Duodenal mucosa (tissue), 2 donors: ENCODE results near the gene DLG2.
"Not testable (repeated sequence)": the region's sequence is repeated elsewhere in the genome, so short reads cannot be mapped to it uniquely, and the experiment has no call there.

Experiments
- H3K27ac ChIP-seq: one replicate; pipeline ENCODE4 v1.7.0; 2013; ENCODE audit warnings: low read depth, low read length
- H3K27me3 ChIP-seq, 2 donors: one replicate each; pipeline ENCODE4 v1.7.0; 2013; ENCODE audit warnings: low read length in 2 of 2, control low read depth in 1 of 2; ENCODE audit not compliant: insufficient read depth in 2 of 2, control insufficient read depth in 1 of 2
- H3K36me3 ChIP-seq, 2 donors: one replicate each; pipeline ENCODE4 v1.7.0; 2013; ENCODE audit warnings: low read length in 2 of 2, control low read depth in 1 of 2; ENCODE audit not compliant: insufficient read depth in 2 of 2, control insufficient read depth in 1 of 2
- H3K4me1 ChIP-seq, 2 donors: one replicate each; pipeline ENCODE4 v1.7.0; 2013; ENCODE audit warnings: low read length in 2 of 2, control low read depth in 1 of 2; ENCODE audit not compliant: insufficient read depth in 2 of 2, control insufficient read depth in 1 of 2
- H3K4me3 ChIP-seq, 2 donors: one replicate each; pipeline ENCODE4 v1.7.0; 2013; ENCODE audit warnings: low read length in 2 of 2, low read depth in 1 of 2
- H3K9ac ChIP-seq, 2 donors: one replicate each; pipeline ENCODE4 v1.7.0; 2013; ENCODE audit warnings: low read length in 2 of 2, low read depth in 1 of 2
- H3K9me3 ChIP-seq, 2 donors: one replicate each; pipeline ENCODE4 v1.7.0; 2013; ENCODE audit warnings: low read length in 2 of 2, control low read depth in 1 of 2; ENCODE audit not compliant: control insufficient read depth in 1 of 2

The DLG2 gene

DNA sequence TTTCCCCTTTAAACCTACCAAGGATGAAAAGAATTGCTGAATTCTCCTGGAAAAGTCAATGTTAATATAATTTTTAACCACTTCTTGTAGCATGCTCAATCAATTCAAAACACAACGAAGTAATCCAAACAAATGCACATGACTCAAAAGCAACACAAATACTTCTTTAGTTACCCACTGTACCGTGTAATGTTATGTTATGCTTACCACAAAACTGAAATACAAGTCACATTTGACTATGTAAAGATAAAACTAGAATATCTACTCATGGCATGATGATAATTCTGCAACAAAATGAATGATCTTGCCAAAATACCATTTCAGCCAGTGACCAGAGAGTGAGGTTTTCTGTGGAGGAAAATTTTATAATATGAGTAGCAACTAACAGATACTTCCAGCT lies 587.0 kb downstream of the DLG2 start:
- Histone ChIP-seq H3K9ac (no peak overlapping the region), H3K27me3 (no peaks in the 10 kb centered on the region), H3K9me3 (no peaks in the 10 kb centered on the region), H3K27ac (no peak overlapping the region), H3K4me3 (no peak overlapping the region), H3K4me1 (no peaks in the 10 kb centered on the region), H3K36me3 (no peaks in the 10 kb centered on the region)

DNA sequence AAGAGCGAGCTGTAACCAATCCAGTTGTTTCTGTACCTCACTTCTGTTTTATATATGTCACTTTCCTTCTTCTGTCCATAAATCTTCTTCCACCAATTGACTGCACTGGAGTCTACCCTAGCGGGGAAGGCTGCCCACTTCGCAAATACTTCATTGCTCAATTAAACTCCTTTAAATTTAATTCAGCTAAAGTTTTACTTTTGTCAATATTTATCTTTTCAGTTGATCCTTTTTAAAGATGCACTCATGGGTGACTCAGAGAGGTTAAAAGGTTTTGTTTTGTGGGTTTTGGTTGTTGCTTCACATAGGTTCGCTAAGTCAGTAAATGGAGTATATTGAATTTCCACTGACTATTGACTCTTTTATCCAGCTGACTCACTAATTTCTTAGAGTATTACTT lies 597.2 kb downstream of the DLG2 start:
- Histone ChIP-seq H3K9ac (no peak overlapping the region), H3K4me3 (no peak overlapping the region), H3K36me3 (no peaks in the 10 kb centered on the region), H3K27ac (no peak overlapping the region), H3K9me3 (peaks cover 0 to 2% of the 10 kb centered on the region in 2 donors), H3K4me1 (no peaks in the 10 kb centered on the region), H3K27me3 (no peaks in the 10 kb centered on the region)

DNA sequence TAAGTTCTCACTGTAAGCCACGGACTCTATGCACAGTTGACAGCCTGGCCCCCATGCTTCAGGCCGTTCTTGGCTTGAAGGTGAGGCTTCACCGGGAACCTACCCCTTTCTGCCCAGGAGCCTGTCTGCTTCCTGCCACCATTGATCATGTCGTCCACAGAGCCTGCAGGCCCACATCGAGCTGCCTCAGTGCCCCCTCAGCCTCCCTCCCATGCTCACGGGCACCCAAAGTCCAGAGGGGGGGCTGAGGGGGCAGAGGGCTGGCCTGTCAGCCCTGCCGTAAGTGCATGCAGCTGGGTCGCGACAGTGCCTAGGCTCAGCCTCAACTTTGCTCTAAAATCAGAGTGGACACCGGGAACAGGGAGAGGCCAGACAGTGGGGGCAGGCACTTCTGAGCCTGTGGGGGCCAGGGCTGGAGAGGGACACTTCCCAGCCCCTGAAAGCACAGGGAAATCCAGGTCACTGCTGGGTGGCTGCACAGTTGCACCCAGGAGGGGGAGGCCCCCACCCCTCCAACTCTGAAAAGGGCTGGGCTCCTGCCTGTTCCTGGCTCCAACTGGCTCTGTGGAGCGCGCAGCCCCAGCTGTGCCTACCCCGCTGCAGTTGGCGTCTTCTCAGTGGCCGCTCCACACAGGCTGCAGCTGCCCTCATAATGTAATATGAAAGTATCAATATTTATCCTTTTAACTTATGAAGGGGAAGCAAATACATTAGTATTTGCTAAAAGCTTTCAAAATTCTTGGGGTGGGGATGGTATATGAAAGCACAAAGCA lies 598.6 kb downstream of the DLG2 start:
- Histone ChIP-seq H3K9ac (no peak overlapping the region), H3K27ac (no peak overlapping the region), H3K4me1 (no peaks in the 10 kb centered on the region), H3K27me3 (no peaks in the 10 kb centered on the region), H3K4me3 (no peak overlapping the region), H3K9me3 (peaks cover 0 to 2% of the 10 kb centered on the region in 2 donors), H3K36me3 (no peaks in the 10 kb centered on the region)

DNA sequence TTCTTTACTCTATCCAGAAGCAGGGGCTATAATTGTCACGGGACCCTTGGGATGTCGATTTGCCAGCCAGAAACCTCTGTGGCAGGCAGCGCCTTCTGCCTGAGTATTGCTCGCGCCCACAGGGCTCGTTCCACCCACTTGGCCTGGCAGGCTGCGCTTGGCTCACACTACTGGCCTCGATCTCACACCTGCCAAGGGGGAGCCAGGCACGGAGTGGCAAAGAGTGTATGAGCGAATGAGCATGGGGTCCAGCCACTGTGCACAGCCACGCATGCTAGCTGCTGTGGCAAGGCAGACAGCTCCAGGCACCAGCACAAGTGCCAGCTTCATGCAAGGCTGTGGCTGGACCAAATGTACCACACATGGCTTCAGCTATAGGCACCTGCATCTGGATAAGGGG lies 599.8 kb downstream of the DLG2 start:
- Histone ChIP-seq H3K4me1 (no peaks in the 10 kb centered on the region), H3K27ac (no peak overlapping the region), H3K27me3 (no peaks in the 10 kb centered on the region), H3K9ac (no peak overlapping the region), H3K9me3 (peaks cover 0 to 2% of the 10 kb centered on the region in 2 donors), H3K36me3 (no peaks in the 10 kb centered on the region), H3K4me3 (no peak overlapping the region)

DNA sequence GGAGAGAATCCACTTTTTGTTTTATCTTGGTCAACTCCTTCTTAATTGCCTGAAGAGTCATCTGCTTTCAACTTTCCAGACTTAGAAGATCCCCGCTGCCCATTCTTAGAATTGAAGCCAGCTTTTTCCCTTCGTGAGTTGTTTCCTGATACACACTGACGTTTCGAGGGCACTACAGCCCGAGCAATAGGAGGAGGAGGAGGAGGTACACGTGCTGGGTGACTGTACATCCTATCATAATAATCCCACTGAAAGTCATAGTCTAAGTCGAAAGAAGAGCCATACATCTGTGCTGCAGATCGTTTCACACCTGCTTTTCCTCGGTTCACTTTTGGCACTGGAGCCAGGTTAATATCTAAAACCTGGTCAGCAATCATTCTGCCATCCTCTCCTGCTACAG lies 606.1 kb downstream of the DLG2 start:
- Histone ChIP-seq H3K9ac (no peak overlapping the region), H3K4me1 (no peaks in the 10 kb centered on the region), H3K9me3 (peaks cover 0 to 4% of the 10 kb centered on the region in 2 donors), H3K27ac (no peak overlapping the region), H3K36me3 (no peaks in the 10 kb centered on the region), H3K27me3 (no peaks in the 10 kb centered on the region), H3K4me3 (no peak overlapping the region)

DNA sequence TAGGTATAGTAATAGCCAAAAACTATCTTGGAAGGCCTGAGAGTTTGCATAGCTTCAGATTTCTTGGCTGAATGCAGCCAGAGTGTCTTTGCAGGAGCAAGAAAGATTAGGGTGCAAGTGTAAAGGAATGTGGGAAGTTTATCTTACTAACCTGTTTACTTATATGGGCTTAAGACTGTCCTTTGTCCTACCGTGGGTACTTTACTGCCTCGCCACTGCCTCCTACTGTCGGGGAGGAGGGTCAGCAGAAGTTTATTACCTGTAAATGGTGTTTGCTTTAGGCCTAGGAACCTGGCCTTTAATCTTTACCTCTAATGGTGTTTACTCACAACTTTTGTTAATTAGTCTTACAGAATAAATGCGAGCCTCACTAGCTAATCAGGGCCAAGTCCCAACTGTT lies 633.8 kb downstream of the DLG2 start:
- no peaks in the 10 kb centered on the region for H3K4me1 ChIP-seq
- H3K4me3 ChIP-seq: no peak overlapping the region
- H3K9me3 ChIP-seq: no peaks in the 10 kb centered on the region
- H3K27ac ChIP-seq: no peak overlapping the region
- H3K9ac ChIP-seq: no peak overlapping the region
- no peaks in the 10 kb centered on the region for H3K36me3 ChIP-seq
- no peaks in the 10 kb centered on the region for H3K27me3 ChIP-seq

DNA sequence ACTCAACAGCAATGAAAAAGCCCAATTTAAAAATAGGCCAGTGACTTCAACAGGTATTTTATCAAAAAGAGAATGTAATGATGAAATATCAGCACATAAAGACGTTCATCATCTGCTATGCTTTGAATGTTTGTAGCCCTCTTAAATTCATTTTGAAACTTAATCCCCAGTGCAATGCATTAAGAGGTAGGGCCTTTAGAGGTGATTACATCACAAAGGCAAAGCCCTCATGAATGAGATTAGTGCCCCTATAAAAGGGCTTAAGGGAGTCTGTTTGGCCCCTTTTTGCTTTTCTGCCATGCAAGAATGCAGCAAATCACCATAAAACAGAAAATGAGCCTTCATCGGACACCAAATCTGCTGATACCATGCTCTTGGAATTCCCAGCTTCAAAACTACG lies 637.0 kb downstream of the DLG2 start:
- no peak overlapping the region for H3K27ac ChIP-seq
- no peak overlapping the region for H3K9ac ChIP-seq
- H3K27me3 ChIP-seq: no peaks in the 10 kb centered on the region
- H3K4me1 ChIP-seq: no peaks in the 10 kb centered on the region
- no peaks in the 10 kb centered on the region for H3K36me3 ChIP-seq
- H3K9me3 ChIP-seq: peaks cover 0 to 5% of the 10 kb centered on the region in 2 donors
- H3K4me3 ChIP-seq: no peak overlapping the region

DNA sequence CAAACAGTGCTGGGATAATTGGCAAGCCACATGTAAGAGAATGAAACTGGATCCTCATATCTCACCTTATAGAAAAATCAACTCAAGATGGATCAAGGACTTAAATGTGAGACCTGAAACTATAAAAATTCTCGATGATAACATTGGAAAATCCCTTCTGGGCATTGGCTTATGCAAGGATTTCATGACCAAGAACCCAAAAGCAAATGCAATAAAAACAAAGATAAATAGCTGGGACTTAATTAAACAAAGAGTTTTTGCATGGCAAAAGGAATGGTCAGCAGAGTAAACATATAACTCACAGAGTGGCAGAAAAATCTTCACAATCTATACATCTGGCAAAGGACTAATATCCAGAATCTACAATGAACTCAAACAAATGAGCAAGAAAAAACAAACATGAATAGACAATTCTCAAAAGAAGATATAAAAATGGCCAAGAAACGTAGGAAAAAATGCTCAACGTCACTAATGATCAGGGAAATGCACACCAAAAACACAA lies 639.4 kb downstream of the DLG2 start:
- not testable (repeated sequence) for H3K27ac ChIP-seq, H3K36me3 ChIP-seq, H3K4me1 ChIP-seq, H3K27me3 ChIP-seq, H3K4me3 ChIP-seq, H3K9ac ChIP-seq, H3K9me3 ChIP-seq

DNA sequence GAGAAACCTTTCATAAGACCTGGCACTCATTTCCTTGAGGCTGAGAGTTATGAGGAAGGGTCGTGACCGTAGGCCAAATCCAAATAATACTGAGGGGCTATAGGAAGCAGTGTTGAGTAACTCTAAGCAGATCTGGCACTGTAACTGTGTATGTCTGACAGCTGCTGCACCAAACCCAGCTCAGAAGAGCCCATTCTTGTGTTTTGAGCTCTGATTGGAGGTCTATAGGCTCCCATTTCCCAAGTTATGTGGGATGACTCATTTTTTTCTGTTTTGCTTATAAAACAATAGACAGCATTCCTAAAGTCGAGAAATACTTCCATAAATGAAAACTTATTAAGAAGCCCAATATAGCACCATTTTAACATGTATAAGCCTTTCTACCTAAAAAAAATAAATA lies 645.8 kb downstream of the DLG2 start:
- H3K27me3 ChIP-seq: no peaks in the 10 kb centered on the region
- H3K4me3 ChIP-seq: no peak overlapping the region
- H3K36me3 ChIP-seq: no peaks in the 10 kb centered on the region
- peaks cover 0 to 5% of the 10 kb centered on the region in 2 donors for H3K9me3 ChIP-seq
- no peak overlapping the region for H3K27ac ChIP-seq
- H3K4me1 ChIP-seq: no peaks in the 10 kb centered on the region
- no peak overlapping the region for H3K9ac ChIP-seq

DNA sequence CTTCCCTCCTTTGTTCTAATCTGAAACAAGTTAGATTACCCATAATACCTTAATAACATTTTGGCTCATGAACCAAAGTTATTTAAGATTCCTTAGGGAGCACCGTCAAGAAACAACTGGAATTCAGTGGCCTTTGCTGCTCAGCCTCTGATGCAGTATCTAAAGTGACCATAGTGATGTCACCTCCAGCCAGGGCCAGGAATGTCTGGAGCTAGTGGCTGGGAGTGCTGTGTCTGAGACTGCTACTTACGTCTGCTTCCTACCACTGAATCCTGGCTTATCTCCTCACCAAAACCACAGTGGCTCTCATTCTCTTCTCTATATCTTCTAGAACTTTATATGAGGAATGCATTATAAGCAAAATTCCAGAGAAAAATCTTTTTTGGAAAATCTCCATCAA lies 658.0 kb downstream of the DLG2 start:
- no peaks in the 10 kb centered on the region for H3K36me3 ChIP-seq
- no peaks in the 10 kb centered on the region for H3K27me3 ChIP-seq
- no peaks in the 10 kb centered on the region for H3K9me3 ChIP-seq
- no peaks in the 10 kb centered on the region for H3K4me1 ChIP-seq
- H3K9ac ChIP-seq: no peak overlapping the region
- no peak overlapping the region for H3K27ac ChIP-seq
- H3K4me3 ChIP-seq: no peak overlapping the region
